Left colon (tissue), 2 donors: ENCODE results near the gene CD9. TPM values are rescaled to one million over a fixed set of nuclear protein-coding genes. Genes with fewer than 3 reads are reported as not detected.

Experiments used
- ATAC-seq: fragments of 200-7000 bp; cut with Tn5 transposase; one replicate; pipeline ENCODE4 v1.9.1; 2020; ENCODE audit warnings: mild to moderate bottlenecking, moderate library complexity
- DNase-seq, 2 donors: peaks; one replicate each; pipeline ENCODE4 v3.0.0-alpha.2; 2020
- intact Hi-C, 2 donors: fragments of 100-400 bp; cut with DNase I in 1 of 2; cut with micrococcal nuclease in 1 of 2; formaldehyde crosslinking; loops; one replicate each; pipeline versions ENCODE4 v1.11.2 to v1.14.0; 2022; cut with DNase I, micrococcal nuclease
- total RNA-seq, 2 donors: library from RNA; stranded (reverse); fragmentation: NEBNext Ultra II Directional; extraction: Animal tissue kit (Norgen Biotek cat#: 25700); gene quantifications; one replicate each; pipeline ENCODE4 v1.2.1, GENCODE V29; 2021
- donor health status: DM: no; HTN: no; CAD: no.
- donor health status: DM: yes; HTN: yes; CAD: no.

Gene CD9
- total RNA-seq, 2 donors from 2014 or later: 574 to 766 TPM

DNA sequence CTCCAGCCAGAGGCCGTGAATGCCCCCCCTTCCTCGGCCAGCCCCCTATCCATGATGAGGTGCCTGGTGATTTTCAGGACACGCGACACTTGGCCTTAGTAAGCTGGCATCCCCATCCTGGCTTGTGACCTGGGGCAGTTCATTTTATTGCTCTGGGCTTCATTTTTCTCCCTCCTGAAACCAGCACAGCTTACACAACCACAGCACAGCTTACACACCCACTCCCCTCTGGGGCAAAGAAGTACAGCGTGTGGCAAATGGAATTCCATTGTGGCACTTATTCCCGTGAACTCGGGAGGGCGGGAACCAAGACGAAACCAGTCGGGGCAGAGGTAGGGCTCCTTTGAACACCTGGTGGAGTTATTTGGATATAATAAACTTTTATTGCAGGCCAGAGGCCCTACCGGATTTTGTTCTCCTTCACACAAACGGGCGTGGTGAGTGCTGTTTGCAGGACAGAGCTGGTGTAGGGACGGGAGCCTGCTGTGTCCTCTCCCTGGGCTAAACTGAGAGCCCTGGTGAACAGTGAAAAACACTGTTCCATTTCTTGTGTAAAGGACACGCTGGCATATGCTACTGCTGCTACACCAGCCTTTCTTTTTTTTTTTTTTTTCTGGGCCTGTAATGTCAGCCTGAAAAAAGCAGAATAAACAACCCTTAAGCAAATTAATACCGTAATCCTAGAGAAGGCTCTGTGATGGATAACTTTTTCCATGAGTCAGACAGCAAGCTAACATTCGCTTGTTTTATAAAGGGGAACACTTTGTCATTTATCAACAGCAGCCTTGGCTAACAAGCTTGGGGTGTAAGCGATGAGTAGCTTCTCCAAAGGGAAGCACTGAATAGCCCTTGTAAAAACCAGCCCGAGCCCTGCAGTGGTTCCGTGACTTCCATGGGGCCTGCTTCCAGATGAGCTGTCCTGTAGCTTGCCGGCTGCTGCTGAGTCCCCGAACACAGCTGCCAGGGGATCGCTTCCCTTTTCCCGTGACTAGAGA, 29.3 kb downstream of the CD9 start:
- peak; percentile 79 to 94 for DNase-seq
- intact Hi-C loops: loop anchor here in 1 of 2 donors (5.0 kb wide), 1 partner anchor 32 kb away; no protein-coding TSS in a partner anchor
- ATAC-seq: peak; percentile 63

DNA sequence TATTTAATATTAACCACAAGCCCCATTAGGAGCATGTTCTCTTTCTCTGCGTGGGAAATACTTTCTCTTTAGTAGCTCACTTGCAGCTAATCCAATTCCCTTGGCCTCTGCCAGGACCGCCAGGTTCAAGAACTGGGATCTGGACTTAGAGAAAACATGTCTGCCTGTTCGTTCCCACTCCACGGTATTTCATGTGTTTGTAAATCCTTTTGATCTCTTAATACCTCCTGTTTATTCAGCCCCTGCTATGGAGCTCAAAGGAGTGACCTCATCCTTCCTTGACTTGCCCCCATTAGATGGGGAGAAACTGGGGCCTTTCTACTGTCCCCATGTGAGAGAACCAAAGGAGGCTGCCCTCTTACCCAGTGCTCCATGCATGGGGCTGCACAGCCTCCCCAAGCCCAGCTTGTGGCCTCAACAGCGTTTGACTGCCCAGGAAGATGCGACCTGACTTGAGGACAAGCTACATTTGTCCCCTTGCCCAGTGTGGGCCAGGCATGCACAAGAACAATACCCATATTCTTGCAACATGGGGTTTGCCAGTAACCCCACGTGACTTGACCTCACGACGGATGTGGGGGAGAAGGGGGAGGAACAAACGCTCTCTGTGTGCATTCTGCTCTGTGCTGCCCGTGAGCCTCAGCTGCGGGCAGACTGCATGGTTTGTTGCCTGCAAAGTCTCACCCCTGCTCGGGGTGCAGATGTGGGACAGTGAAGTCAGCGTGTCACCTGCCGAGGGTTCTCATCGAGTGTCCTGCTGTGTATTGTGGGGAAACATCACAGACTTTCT, 30.3 kb downstream of the CD9 start:
- DNase-seq (peak; percentile 64 to 80), ATAC-seq (no peak)
- intact Hi-C loops: loop anchor here in 1 of 2 donors (5.0 kb wide), 1 partner anchor 33 kb away; no protein-coding TSS in a partner anchor

DNA sequence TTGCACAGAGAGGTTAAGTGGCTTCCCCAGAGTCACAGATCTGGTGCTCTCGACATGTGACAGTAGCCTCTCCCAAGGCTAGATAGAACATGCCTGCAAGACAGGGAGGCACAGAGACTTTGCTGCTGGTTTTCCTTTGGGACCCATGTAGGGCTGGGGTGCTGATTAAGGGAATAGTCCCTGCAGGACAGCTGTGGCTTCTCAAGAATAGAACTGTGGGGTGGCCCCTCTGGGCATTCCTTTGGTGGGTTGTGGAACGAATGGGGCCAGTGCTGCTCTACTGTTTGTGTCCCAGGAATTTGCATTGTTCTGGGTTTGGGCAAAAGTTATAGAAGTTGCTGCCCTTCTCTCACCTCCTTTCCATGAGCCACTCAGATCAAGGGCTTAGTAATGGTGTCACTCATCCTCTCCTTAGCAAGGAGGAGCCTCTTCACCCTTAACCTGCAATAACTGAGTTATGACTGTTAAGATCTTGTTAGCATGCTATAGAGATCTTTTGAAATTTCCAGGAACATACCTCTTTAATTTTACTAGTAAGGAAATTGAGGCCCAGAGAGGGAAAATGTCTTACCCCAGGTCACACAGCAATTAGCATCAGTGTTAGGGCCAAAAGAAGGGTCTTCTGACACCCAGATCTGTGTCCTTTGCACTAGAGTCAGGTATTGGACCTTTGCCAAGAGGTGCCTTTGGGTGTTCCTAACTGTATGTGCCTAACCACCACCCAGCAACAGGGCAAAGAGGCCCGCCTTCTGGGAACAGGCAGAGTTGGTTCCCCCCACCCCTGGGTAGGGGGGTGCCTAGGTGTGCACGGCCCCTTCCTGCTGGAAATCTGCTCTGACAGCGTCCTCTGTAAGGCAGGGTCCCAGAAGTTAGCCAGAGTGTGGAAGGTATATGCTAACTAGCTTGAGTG, 31.4 kb downstream of the CD9 start:
- intact Hi-C loops: loop anchor here in 1 of 2 donors (5.0 kb wide), 1 partner anchor 34 kb away; no protein-coding TSS in a partner anchor
- ATAC-seq: peak; percentile 10

DNA sequence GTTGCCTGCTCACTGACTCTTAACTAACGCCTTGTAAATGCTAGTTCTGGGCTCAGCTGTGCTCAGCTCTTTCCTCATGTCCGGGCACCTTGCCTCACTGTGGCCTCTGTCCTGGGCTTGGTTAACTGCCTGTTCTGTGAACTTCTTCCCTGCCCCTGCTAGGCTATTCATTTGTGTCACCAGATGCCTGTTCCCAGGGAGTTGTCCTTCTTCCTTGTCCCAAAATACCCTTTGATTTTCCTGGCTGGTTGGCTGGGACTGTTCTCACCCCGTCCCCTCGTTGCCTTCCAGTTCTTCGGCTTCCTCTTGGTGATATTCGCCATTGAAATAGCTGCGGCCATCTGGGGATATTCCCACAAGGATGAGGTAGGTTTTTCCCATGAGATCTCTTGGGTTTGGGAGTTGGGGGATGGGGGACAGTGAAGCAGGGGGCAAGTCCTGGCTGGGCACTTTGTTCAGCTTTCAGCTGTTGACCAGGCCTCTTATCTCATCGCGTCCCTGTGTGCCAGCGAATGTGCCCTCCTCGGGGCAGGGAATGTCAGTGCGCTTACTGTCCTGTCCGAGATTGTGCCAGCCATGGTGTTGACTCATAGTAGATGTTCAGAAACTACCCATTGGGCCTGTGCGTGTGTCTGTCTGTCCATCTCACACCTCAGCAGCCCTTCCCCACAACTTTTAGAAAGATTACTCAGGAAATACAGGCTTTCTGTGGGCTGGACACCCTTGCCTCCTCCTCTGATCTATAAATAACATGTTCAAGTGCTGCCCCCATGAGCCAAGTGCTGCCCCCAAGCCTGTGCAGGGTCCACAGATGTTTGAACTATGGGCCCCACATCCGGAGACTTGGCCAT, 33.1 kb downstream of the CD9 start:
- DNase-seq: peak; percentile 69 to 80
- ATAC-seq: peak; percentile 38
- intact Hi-C loops: loop anchor here in 1 of 2 donors (5.0 kb wide), 1 partner anchor 36 kb away; no protein-coding TSS in a partner anchor

More for the DNA sequence above, 31.4 kb downstream of the CD9 start:
- peak in 1 of 2 donors; percentile 64 for DNase-seq

DNA sequence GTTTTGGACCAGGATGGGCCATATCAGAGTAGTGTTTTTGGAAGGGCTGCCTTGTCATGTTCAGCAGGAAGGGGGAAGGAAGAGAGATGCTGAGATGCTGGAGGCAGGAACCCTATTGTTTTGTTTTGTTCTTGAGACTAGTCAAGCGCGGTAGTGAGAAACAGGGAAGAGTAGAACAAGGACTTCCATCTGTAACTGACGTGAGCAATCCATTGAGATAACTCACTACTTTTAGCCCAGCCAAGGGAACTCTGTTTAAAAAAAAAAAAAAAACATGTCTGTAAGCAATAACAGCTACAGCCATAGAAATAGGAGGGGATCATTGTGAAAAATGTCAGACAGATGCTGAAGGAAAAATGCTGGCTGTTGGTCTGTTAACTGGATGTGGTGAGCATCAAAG, 34.0 kb downstream of the CD9 start:
- intact Hi-C loops: loop anchor here in 1 of 2 donors (5.0 kb wide), 1 partner anchor 37 kb away; no protein-coding TSS in a partner anchor
- DNase-seq: no peak
- no peak for ATAC-seq

DNA sequence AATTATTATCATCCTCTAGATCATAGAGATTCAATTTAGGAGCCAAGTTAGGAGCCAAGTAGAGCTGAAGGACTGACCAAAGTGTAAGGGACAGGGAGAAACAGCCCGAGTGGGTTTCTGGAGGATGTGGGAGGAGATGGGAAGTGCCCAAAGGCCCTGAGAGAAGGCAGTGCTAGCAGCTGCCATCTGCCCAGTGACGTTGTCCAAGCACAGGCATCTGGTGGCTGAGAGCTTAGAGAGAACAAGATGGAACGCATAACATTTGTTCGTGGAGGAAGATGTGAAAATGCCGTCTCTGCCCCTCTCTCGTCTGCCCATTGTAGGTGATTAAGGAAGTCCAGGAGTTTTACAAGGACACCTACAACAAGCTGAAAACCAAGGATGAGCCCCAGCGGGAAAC, 34.7 kb downstream of the CD9 start:
- intact Hi-C loops: loop anchor here in 1 of 2 donors (5.0 kb wide), 1 partner anchor 38 kb away; no protein-coding TSS in a partner anchor
- ATAC-seq: peak; percentile 1
- no peak for DNase-seq

DNA sequence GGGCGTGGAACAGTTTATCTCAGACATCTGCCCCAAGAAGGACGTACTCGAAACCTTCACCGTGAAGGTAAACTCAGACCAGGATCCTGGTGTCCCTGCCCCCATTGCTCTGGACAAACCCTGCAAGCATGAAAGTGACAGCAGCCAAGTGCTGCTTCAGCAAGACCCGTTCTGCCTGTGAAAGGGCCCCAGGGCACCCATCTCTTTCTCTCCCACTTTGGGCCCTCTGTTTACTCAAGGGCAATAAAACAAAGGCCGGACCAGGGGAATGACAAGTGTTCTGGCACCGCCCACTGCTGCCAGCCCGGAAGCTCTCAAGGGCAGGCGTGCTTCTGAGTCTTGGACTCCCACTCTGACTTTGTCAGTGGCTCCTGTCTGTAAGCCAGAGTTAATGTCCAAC, 35.3 kb downstream of the CD9 start:
- peak; percentile 86 to 90 for DNase-seq
- peak; percentile 76 for ATAC-seq
- intact Hi-C loops: no loop called here

DNA sequence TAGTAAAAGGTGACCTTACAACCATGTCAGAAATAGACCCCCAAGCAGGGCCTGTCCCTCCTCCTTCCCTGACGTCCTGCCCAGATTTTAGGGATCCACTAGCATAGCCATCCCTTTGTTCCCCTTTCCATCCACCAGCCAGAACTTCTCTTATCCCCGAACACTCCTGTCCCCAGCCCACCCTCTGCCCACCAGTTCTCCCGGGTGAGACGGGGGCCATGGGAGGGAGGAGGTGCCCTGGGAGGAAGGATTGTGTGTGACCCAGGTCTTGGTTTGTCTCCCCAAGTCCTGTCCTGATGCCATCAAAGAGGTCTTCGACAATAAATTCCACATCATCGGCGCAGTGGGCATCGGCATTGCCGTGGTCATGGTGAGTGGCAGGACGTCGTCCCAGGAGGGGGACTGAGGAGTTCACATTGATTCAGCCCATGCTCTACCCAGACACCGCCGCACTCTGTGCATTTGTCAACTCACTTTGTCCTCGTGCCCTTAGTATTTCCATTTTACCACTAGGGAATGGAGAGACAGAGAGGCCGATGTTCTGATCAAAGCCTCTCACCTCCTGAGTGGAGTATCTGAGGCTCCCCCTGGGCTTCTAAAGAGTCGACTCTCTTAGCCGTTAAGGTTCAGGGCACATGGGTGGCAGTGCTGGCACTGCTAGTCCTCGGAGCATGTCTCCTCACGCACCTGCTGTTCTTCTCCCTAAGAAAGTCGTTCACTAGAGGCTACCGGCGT, 35.9 kb downstream of the CD9 start:
- ATAC-seq (no peak), DNase-seq (no peak)
- intact Hi-C loops: no loop called here

DNA sequence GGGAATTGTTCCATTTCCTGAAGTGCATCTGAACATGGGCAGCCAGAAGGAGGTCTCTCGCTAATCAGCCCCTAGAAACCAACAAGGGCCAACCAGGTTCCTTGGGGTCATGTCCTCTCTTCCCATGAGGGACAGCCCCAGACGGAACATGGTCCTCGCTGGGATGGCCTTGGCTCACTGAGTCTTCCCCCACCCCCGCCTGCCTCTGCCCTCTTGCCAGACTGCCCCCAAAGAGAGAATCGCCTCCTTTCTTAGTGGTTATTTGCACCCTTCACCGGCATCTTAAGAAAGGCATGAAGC, 36.4 kb downstream of the CD9 start:
- intact Hi-C loops: no loop called here
- no peak for ATAC-seq

DNA sequence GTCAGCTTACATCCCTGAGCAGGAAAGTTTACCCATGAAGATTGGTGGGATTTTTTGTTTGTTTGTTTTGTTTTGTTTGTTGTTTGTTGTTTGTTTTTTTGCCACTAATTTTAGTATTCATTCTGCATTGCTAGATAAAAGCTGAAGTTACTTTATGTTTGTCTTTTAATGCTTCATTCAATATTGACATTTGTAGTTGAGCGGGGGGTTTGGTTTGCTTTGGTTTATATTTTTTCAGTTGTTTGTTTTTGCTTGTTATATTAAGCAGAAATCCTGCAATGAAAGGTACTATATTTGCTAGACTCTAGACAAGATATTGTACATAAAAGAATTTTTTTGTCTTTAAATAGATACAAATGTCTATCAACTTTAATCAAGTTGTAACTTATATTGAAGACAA, 37.6 kb downstream of the CD9 start:
- no peak for ATAC-seq
- DNase-seq: no peak
- intact Hi-C loops: no loop called here

More for the DNA sequence above, 36.4 kb downstream of the CD9 start:
- DNase-seq: peak in 1 of 2 donors; percentile 5

DNA sequence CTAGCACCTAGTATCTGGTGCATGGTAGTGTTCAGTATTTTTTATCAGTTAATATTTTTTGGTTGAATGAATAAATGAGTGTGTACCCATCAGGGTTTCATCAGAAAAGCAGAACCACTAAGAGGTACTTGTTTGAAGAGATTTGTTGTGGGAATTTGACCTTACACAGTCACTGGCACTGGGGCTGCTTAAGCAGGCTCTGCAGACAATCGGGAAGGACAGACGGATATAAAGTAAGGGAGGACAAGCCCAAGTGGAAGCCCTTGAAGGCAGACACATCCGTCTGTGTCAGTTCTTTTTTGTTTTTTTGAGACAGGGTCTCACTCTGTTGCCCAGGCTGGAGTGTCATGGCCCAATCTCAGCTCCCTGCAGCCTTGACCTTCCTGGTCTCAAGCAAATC, 38.7 kb downstream of the CD9 start:
- no peak for ATAC-seq
- DNase-seq: no peak
- intact Hi-C loops: no loop called here

DNA sequence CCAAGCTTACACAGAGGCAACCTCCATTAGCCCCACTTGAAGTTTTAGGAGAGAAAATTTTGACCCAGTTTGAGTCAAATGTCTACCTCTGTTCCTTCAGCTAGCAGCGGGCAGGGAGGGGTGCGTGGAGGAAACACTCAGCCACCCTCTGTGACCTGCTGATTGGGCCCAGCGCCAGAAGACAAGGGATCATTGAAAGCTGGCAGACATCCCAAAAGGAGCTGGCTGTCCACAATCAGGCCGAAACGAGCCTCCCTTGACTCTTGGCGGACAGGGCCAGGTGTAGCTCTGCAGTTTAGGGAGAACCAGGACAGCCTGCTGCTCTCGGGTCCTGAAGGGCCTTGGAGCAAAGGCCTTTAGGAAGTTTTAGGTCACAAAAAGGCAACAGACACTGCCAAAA, 41.3 kb downstream of the CD9 start:
- peak; percentile 85 for ATAC-seq
- intact Hi-C loops: no loop called here
- DNase-seq: peak; percentile 79 to 83

DNA sequence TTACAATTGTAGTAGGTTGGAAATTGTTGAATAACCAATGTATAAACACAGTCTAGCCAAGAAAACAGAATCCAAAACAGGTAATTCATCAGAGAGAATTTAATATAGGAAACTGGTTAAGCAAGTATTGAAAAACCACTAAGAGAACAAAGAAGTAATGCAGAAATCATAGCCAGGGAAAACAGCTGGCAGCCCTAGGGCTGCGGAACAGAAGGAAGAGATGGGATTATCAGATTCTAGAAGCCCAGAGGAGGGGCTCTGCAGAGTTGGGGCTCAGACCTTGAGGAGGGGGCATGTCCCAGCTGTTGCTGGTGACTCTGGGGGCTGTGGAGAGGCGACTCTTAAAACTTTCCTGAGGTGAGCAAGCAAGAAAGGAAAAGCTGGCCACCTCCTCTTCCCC, 49.4 kb downstream of the CD9 start:
- ATAC-seq (no peak), DNase-seq (no peak)
- intact Hi-C loops: no loop called here

DNA sequence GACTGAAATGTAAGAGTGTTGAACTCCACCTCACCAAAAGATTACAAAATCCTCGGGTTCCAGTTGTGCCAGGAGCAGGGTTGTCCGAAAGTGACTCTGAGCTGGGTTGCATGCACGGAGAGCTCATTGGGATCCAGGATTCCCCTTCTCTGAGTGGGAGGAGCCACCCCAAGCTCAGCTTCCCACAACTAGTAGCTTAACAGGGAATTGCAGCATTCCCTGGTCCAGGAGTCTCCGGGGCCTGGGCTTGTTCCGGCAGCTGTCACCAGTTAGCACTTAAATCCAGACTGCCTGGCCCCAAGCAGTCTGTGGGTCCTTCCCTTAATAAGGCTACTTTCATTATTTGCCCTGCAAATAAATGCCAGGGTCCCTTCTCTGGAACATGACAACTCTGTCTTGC, 50.1 kb downstream of the CD9 start:
- ATAC-seq (no peak), DNase-seq (no peak)
- intact Hi-C loops: no loop called here

DNA sequence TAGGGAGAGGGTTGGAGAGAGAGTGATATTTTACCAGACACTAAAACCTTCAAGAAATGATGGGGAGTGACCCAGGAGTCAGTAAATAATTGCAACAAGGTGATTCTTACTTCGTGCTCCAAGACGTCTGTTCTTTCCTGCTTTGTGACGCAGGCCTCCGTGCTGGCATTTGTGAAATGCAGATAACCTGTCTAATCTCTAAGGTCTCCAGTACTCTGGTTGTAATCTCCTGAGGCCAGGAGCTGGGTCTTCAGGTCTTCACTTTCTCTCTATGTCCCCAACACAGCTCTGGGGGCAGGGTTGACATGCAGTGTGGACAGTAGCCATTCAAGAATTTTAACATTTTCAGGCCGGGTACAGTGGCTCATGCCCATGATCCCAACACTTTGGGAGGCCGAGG, 53.1 kb downstream of the CD9 start:
- intact Hi-C loops: no loop called here
- ATAC-seq (no peak), DNase-seq (no peak)

DNA sequence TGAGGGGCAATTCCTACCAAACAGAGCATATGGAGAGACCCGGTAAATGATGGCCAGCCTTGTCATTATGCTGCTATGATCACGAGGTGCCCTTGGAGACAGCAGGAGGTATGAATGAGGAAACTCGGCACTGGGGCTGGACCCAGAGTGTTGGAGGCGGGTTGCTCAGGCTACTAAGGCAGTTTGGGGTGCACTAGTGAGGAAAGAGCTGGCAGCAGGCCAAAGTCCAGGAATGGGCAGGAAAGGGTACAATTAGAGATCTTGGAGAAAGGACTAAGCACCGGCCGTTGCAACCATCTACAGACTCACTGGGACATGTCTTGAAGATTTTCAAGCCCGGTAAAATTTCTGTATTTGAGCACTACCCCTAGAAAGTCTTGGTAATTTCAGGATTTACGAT, 54.3 kb downstream of the CD9 start:
- intact Hi-C loops: no loop called here
- no peak for ATAC-seq
- no peak for DNase-seq

DNA sequence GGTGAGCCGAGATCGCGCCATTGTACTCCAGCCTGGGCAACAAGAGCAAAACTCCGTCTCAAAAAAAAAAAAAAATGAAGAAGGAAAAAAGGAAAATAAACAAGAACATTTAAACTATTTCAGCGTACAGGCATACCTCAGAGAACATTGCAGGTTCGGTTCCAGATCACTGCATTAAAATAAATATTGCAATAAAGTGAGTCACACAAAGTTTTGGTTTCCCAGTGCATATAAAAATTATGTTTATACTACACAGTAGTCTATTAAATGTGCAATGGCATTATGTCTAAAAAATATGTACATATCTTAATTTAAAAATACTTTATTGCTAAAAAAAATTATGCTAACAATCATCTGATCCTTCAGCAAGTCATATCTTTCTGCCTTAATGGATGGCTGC, 56.8 kb downstream of the CD9 start:
- ATAC-seq (no peak), DNase-seq (no peak)
- intact Hi-C loops: no loop called here
